NCI-H524 treated with DMSO at 0.1 percent for 48 hours (cell line): ENCODE measurements around the gene MRPL38.
A peak's percentile ranks its signal among the peaks of the same experiment; 100 is the strongest.
"Not testable (repeated sequence)": the region's sequence is repeated elsewhere in the genome, so short reads cannot be mapped to it uniquely, and the experiment has no call there.

ENCODE experiments used
- DNase-seq: peaks from one replicate; lab custom pipeline; 2025; lab: John Stamatoyannopoulos, UW

Gene MRPL38

DNA sequence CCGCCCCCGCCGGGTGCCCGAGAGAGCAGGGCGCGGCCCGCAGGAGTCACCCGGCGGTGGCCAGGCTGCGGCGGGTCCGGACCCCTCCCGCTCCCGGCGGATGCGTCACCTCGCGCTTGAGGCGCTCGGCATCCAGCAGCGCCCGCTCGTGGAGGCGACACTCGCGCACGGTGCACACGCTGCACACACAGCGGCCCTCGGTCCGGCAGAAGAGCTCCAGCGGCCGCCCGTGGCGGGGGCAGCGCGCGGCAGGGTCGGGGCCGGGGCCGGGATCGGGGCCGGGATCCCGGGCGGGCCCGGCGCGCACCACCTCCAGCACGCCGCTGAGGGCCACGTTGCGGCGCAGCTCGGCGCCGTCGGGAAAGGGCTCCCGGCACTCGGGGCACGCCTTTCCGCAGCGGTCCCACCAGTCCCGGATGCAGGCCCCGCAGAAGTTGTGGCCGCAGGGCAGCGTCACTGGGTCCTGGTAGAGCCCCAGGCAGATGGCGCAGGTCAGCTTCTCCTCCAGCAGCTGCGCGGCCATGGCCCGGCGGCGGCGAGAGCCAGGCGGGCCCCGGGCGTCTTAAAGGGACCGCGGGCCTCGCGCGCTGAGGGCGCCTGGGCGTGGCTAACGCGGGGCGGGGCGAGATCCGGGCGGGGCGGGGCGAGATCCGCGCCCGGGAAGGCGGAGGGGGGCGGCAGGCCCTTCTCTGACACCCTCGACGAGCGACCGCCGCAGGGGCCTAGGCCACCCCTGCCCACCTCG lies 8.1 kb downstream of the MRPL38 start, which contains the start of gene TRIM65:
Gene TRIM65, minus strand, starts transcription at position 537 of the 745 bp plus-strand sequence. Its CDS starts 14 bp downstream, at position 523.
- no peak for DNase-seq

DNA sequence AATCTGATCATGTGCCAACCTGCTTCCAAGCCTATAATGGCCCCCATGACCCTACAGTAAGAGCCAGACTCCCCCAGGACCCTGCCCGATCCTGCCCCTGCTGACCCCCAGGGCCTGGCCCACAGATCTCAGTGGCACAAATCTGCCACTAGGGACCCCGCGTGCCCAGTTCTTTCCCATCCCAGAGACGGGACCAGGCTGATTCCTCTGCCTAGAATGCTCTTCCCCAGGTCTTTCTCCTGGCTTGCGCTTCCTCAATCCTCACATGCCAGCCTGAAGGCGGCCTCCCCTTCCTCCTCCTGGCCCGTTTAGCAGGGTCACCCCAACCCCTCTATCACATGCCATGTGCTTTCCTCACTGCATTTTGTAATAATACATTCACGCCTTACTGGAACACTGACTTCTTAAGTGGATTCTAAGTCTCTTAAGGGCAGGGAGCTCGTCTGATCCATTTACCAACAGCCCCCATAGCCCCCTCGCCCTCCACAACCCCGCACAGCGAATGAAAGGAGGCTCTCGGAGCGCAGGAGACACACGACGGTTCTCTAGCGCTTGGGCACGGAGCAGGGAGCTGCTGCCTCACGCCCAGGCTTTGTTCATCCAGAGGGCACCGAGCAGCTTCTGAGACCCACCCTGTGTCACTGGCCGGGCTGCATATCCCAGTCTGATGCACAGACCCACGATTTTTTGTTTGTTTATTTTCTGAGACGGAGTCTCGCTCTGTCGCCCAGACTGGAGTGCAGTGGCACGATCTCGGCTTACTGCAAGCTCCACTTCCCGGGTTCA lies 9.1 kb downstream of the MRPL38 start:
- DNase-seq, result no peak

DNA sequence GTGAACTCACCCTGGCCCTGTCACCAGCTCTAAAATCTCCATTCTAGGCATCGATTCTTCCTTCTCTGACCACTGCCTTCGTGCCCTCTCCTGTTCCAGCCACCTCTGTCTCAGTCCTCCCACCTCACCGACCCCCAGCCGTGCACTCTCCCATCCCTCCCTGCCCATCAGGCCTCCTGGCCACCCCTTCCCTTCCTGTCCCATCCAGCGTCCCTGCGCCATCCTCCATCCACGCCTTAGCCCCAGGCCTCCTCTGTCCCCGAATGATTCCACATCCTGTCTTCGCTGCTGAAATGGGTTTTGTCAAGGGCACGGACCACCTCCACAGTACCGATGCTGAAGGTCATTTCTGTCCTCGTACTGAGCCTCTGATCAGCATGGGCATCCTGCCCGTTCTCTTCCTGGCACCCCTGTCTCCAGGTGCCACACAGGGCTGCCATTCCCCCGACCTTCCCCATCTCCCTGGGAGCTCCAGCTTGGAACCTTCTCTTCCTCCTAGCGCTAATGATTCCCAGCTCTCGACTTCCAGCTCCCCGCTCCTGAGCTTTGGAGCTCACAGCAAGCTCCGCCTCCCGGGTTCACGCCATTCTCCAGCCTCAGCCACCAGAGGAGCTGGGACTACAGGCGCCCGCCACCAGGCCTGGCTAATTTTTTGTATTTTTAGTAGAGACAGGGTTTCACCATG lies 10.5 kb downstream of the MRPL38 start:
- no peak for DNase-seq

DNA sequence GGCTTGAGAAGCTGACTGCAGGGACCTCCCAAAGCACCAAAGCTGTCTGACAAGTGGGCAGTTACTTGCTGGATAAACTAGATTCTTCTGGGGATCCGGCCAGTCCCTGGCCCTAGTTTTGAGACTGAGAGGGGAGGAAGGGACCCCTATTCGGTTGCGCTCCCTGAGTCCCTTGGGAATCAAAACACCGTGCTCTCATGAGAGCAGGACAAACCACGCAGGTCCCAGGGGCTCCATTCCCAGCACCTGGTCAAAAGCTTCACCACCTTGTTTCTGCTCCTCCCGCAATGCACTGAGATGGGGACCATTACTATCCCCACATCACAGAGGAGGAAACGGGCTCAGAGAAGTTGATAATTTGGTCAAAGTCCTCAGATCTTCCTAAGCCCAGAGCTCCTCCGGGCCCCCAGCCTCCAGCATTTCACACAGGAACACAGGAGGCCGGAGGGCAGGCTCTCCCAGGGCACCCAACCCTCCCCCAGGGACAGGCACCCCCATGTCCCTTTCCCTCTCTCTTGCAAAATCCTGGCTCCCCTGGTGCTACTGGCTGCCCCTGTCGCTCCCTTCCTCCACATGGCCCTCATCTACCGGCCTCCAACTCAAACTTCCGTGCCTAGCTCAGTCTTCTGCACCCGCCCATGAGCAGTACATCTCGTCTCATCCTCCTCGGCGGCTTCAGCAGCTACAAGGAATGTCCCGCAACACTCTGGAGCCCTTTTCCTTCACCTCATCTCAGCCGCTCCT lies 11.2 kb downstream of the MRPL38 start:
- DNase-seq, result no peak

DNA sequence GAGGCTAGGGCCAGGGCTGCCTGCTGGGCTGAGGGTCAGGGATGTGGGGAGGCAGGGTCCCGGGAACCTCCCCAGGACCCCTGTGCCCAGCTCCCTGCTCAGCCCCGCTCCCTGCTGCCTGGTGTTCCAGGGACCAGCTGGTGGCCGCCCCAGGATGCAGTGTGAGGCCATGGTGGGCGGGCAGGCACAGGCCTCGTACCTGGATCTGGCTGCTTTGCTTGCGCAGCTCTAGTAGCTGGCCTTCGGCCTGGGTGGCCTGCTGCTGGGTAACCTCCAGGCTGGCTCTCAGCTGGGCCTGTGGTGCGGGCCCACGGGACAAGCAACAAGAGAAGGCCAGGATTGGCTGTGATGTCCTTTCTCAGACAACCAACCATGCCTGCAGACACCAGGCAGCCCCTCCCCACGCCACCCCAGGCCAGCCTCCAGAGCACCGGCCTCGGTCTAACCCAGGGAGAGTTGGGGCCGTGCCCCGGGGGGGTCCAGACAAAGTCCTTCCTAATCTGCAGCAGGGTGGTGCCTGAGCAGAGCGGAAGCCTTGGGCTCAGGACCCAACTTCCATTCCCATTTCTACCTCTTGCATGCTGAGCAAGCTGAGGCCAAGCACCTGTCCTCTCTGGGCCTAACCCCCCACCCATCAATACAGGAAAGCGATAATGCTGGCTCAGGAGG lies 12.0 kb downstream of the MRPL38 start:
- no peak for DNase-seq

DNA sequence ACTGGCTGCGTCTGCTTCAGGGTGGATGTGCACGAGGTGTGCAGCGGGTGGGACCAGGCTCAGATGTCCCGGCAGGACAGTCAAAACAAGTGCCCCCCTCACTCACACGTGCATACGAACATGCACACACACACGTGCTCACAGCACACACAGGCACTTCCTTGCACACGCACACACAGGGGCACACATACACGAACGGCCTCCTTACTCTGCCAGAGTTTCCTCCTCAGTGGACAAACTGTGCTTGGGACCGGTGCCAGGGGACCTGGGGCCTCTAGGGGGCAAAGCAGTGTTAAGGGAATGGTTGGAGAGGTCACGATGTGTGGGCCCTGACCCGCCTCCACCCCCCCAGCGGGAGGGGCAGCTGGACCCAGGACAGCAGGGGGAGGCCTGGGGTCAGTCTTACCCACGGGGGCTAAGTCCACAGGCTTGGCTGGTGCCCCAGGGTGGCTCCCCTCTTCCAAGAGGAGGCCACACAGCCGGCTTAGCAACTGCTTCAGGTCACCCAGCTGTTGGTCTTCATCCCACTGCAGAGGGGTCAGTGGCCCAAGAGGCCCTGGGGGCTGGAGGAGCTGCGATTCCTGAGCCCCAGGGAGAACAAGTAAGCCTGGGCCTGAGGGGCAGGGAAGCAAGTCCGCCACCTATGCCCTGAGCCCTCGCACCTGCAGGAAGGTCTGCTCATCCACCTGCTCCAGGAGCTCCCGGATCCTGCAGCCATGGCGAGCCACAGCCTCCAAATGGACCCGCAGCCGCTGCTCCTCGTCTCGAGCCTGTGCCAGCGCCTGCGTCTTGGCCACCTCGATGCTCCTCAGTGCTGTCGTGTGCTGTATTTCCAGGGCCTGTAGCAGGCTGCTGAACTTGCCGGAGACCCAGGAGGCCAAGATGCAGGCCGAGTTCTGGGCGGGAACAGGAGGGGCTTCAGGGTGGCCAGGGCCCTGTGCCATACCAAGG lies 12.8 kb downstream of the MRPL38 start:
- DNase-seq, result no peak

DNA sequence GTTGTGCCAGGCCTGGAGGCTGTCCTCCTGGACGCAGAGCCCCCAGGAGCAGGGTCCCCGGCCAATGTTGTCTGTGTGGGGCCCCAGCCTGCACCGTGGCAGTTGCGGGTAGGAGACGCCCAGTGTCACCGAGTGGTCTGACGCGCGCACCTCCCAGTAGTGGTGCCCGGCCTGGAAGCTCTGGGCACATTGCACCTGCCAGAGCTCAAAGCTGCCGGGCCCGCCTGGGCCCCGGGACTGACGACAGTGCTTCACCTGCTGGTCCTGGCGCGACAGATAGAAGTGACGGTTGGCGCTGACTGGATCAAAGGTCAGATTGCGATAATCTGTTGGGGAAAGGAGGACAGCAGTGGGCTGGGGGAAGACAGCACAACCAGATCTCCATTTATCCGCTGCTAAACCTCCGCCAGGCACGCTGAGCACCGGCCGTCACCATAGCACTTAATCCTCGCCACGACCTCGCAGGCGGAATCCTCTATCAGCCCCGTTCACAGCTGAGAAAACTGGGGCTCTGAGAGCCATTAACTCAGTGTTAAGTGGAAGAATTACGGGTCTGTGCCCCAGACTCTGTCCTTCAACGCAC lies 13.6 kb downstream of the MRPL38 start:
- DNase-seq, result no peak

DNA sequence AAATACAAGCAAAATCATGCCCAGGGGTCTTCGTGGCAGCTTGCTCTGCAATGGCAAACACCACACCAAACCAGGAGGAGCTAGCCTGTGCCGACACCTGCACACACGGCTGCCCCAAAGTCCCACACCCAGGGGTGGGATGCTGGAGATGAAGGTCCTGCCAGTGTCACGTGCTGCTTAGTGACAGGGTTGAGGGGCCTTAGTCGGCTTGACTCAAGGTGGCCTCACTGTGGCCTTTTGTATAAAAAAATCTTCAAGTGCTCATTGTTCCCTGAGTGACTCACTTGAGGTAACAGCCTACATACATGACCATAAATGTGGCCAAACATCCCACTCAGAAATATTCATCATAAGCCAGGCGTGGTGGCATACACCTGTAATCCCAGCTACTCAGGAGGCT lies 15.2 kb downstream of the MRPL38 start:
- DNase-seq, result no peak

DNA sequence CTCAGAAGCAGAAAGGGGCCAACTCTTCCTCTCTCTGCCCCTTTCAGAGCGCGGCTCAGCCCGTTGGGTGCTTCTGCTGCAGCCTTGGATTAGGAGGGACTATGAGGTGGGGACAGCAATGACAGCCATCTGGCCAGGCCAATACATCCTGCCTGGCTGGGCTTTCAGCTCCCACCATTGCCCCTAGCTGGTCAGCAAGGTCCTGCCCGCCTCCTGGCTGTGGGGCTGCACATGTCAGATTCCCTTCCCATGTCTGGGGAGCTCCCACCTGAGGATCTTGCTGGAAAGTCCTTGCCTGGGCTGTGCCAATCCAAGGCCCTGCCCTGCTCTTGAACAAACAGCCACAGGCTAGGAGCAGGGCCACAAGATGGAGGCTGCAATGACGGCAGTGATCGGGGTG lies 16.2 kb downstream of the MRPL38 start:
- DNase-seq, result no peak

DNA sequence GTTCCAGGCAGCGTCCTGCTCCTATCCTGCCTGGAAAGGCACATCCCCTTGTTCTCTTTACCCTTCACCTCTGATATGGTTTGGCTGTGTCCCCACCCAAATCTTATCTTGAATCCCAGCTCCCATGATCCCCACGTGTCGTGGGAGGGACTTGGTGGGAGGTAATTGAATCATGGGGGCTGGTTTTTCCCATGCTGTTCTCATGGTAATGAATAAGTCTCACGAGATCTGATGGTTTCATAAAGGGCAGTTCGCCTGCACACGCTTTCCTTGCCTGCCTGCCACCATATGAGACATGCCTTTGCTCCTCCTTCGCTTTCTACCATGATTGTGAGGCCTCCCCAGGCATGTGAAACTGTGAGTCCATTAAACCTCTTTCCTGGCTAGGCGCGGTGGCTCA lies 18.8 kb downstream of the MRPL38 start:
- not testable (repeated sequence) for DNase-seq

DNA sequence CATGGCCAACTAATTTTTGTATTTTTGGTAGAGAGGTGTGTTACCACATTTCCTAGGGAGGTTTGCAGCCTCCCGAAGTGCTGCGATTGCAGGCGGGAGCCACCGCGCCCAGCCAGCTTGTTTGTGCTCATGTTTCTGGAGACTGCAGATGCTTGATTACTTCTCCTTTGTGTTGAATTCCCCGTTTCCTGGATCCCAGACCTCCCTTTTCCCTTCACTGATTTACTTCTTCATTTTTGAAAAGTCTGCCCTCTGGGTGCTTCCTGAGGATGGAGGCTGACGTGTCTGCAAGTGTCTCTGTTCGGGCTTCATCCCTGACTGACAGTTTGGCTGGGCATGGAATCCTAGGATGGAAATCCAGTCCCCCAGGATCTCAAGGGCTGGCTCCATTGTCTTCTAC lies 19.3 kb downstream of the MRPL38 start:
- DNase-seq, result no peak

DNA sequence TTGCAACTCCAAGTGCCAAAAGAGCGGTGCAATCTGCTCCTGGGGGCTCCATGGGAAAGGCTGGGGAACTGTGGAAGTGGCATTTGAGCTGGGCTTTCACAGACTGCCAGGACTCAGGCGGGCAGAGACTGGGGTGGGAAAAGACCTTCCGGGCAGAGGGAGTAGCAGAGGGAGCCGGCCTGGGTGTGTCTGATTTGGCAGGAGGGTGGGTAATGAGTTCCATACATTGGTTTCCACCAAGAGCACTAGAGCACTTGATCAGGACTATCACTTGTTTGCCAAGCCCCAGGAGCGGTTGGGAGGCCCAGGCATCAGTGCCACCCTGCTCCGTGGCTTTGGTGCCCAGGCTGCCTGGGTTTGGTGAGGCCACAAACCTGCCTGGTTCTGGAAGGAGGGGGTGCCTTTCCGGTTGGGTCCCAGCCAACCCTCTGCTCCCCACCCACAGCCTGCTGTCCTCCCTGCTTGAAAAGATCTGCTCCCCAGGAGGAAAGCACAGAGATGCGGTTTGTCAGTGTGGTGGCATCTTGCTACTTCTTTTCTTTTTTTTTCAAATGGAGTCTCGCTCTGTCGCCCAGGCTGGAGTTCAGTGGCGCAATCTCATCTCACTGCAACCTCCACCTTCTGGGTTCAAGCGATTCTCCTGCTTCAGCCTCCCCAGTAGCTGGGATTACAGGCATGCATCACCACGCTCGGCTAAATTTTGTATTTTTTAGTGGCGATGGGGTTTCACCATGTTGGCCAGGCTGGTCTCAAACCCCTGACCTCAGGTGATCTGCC lies 22.8 kb downstream of the MRPL38 start:
- no peak for DNase-seq

DNA sequence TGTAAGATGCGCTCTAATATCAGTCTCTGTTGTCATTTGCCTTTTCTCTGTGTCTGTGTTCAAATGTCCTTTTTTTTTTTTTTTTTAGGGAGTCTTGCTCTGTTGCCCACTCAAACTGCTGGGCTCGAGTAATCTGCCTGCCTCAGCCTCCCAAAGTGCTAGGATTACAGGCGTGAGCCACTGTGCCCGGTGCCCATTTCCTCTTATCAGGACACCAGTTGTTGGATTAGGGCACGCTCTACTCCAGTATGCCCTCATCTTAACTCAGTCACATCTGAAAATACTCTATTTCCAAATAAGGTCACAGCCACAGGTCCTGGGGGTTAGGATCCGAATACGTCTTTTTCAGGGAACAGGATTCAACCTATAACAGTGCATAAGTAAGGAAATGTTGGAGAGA lies 24.4 kb downstream of the MRPL38 start:
- no peak for DNase-seq

DNA sequence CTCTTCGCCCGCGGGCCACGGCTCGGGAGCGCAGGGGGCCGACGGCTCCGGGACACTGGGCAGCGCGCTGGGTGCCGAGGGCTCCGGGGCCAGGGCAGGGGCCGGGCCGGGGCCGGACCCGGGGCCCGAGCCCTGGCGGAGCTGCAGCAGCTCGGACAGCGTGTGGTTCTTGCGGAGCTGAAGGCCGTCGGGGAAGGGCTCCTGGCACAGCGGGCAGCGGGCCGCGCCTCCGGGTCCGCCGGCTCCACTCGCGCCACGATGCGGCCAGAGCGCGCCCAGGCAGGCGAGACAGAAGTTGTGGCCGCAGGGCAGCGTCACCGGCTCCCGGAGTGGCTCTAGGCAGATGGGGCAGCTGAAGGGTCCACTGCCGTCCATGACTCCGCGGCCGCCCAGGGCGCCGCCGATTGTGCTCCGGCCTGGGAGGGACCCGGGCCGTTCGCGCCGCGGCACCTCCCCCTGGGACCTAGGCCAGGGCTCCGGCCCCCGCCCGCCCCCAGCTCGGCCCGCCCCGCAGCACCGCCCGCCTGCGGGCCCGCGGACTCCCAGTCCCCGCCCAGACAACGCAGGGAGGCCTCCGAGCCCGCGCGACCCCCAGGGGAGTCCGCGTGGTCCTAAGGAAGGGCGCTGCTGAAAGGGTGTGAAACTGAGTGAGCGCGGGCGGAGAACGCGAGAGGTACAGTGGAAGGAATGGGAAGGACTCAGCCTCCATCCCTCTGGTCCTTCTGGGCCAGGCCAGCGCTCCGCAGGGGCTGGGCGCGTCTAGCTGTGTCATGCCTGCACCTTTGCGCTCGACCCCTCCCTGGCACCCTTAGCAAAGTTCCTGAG lies 26.3 kb downstream of the MRPL38 start, which contains the start of gene TRIM47:
Gene TRIM47, minus strand, starts transcription at position 408 of the 825 bp plus-strand sequence. Its CDS starts 33 bp downstream, at position 375.
- DNase-seq, result no peak

DNA sequence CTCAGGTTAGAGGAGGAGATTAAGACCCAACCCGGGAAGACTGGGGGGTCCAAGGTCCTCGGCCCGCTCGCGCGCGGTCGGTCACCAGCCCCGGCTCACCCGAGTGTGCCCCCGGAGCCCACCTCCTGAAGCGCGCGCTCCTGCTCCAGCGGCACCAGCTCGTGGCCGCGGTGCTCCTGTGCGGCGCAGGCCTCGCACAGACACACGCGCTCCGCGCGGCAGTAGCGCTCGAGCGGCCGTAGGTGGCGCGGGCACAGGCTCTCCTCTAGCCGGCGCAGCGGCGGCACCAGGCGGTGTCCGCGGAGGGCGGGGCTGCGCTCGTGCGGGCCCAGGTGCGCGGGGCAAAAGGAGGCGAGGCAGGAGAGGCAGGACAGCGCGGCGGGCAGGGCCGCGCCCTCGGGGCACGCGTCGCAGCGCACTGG lies 26.9 kb downstream of the MRPL38 start:
- peak; percentile 50 for DNase-seq

DNA sequence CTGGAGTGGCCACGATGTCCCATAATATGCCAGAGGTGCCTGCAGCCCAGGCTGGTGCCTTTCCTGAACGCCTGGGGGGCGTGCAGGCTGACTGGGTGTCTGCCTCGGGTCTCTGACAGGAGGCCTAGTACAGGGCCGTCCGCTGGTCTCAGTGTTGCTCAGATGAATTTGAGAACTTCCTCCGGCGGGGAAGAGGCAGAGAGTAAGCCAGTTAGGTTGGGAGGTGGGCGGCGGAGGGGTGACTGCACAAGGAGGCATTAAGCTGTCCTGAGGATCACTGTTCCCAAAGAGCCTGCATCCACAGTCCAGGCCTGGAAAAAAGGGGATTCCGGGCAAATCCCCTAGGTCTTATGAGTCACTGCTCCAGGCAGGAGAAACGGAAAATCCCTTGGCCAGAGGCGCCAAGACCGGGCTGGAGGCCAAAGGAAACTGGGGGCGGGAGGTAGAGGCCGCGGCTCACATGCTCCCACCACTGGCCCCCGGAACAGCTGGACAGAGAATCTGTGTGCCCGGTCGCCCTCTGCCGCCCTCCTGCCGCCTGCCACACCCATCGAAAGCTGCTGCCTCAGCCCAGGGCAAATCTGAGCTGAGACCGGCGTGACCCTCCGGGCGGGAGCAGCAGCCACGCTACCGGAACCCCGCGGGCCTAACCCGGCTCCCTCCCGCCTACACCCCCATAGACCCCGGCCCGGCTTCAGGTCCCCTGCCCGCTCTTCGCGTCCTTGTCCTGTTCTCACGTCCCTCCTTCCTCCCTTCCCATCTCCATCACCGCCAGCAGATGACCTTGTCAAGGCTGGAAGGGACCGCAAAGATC lies 27.5 kb downstream of the MRPL38 start:
- DNase-seq, result no peak
